Measurements from ENCODE around the gene ARHGAP15.

ARHGAP15 gene

DNA sequence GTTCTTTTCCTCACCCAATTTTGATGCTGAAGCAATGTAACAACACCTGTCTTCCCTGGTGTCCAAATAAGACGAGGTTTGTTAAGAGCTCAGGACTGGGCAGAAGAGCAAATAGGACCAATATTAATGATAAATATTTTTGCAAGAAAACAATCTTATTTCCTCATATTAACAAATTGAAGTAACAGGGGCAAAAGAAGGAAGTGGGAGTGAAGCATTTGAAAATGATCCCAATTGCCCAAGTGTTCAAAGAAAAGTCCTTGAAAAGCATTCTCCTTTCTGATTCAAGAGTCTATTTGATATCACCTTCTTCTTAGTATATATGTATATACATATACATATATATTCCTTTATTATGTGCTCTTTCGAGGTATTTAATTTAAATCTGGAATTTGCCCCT is 418.8 kb downstream of the ARHGAP15 start:
- DNase-seq, result no peak

DNA sequence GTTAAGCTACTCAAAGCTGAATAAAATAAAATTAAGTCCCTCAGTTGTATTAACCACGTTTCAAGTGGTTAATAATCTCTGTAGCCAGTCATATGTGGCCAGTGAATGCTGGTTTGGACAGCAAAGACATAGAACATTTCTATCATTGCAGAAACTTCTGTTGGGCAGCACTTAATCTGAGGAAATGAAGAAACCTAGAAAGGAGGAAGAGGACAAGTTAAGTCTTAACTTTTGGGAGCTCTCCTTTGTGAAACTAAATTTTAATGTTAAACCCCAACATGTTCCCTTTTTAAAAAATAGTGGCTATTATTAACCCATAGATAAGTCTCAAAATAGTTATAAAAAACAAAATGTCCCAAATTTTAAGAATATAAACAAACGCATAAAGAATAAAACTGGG is 421.3 kb downstream of the ARHGAP15 start:
- no peak for DNase-seq

DNA sequence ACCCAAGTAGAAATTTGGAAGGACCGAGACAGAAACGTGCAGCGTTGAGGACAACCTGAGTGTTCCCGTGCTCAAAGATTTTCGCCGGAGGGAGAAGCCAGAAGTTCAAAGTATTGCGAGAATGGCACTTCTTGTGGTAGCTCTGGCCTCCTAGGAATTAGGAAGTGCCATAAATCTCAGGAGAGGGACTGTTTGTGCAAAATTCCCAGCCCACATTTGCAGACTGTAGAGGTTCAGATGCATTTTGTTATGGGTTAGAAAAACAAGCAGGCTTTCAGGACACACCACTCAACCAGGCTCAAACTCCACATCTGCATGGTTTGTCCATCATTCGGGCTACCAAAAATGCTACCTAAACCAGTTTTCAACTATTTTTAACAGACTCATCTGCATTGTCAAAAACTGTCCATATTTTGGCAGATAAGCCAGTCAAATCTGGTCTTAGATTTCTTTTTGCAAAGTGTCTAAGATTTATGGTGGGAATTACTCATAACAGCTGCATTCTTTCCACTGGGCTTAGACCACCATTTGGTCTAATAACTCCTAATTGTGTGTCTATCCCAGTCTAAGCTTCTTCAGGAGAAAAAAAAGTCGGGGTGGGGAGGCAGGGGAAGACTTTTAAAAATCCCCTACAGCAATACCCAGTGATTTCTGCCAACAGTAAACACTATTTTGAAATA is 422.9 kb downstream of the ARHGAP15 start:
- no peak for DNase-seq

- DNase-seq, result no peak
Observed at GRCh38 chr2:143553261-143553660, 424.0 kb downstream of the ARHGAP15 start.

DNA sequence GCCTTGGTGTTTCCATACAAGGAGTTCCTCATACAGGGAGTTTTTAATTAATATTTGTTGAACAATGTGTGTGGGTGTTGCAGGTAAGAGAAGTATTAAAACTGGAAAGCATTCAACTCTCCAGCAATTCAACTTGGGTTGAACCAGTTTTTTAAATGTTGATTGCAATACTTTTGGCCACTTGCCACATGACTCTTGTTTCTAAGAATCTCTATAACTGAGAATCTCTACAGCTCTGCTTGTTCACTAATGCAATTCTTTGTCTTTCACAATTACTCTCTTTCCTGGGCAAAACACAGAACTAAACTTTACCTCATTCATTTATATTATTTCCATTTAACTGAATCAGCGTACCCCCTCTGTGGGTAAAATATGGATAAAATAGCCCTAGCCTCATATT is 429.4 kb downstream of the ARHGAP15 start:
- no peak for DNase-seq

- no peak for DNase-seq
Observed at GRCh38 chr2:143559147-143559546, 429.9 kb downstream of the ARHGAP15 start.

DNA sequence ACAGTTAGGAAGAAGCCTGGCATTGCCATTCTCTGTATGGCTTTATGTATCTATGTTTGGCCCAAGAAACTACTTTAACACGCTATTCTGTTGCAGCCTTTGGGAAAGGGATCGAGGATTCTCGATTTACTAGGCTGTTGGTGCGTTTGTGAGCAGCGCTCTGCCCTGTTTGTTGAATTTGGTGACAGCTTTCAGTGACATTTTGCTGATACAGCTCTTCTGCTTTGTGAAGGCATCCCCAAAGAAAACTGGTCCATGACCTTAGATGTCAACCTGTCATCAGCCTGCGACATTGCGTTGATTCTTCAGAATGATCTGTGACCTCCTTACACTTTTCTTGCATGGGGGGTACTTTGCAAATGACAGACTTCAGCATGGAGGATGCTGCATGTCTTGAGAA is 431.5 kb downstream of the ARHGAP15 start:
- no peak for DNase-seq

DNA sequence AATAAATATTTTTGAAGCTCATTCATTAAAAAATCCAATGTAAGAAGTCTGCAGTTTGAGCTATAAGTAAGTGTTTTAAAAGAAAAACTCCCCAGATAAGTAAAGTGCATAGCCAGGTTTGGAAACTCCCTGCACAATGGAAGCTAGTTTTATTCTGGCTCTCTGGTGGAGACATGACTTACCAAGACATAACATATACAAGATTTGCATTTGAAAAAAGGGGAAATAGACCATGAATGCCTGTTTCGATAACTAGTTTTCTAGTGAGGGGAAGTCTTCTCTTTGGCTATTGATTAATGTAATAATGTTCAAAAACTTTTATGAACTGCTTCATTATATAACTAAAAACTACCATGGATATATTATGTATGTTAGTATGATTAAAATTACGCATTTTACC is 435.2 kb downstream of the ARHGAP15 start:
- no peak for DNase-seq

- no peak for DNase-seq
Observed at GRCh38 chr2:143571747-143572146, 442.5 kb downstream of the ARHGAP15 start.

DNA sequence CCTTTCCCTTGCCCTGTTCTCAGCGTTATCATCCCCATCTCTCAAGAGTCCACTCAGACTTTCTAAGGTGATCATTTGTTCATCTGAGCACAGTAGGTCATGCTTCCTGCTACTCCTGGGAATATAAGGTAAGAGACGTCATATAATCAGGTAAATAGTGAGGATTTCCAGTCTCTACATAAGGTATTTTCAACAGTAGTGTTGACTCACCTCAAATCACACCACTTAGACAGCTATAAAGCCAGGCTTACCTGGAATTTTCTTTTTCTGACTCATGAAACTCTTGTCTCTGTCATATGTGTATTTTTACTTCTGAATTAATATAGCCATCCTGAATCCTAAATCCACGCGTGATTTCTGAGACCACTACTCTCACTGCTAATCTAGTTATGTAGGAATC is 443.2 kb downstream of the ARHGAP15 start:
- DNase-seq, result no peak

GRCh38 chr2:143574069-143574468 is 444.9 kb downstream of the ARHGAP15 start:
- no peak for DNase-seq

DNA sequence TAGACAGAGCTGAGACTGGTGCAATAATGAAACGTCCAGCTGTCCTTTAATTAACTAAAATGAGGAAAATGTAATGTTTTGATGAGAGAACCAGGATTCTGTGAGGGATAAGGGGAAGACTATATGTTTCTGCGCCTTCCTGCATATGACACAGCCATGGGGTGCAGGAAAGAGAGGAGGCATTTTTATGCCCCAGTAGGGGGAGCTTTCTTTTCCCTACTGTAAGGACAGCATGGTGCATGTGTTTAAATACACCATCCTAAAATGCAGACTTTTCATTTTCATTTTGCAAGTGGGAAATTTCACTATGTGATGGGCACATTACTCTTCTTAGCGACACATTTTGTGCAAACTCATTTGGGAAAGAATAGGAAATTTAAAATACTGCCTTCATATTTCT is 446.1 kb downstream of the ARHGAP15 start:
- DNase-seq, result no peak

- no peak for DNase-seq
Observed at GRCh38 chr2:143577489-143577888, 448.3 kb downstream of the ARHGAP15 start.

DNA sequence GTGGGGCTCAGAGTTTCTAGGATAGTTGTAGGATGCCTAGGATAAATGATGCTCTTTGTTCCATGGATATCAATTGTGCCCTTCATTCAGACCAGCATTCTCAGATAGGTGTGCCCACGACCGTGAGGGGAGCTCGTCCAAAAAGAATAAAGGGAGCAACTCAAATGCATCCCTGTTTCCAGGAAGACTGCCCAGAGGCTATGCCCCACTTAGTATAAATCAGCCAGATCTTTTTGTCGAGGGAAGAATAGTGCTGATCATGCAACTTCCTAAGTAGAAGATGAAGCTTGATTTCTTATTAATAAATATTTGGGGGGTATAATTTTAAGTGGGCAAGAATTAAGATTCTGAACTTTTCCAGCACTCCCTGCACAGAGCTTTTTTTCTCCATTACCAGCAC is 450.2 kb downstream of the ARHGAP15 start:
- DNase-seq, result no peak

DNA sequence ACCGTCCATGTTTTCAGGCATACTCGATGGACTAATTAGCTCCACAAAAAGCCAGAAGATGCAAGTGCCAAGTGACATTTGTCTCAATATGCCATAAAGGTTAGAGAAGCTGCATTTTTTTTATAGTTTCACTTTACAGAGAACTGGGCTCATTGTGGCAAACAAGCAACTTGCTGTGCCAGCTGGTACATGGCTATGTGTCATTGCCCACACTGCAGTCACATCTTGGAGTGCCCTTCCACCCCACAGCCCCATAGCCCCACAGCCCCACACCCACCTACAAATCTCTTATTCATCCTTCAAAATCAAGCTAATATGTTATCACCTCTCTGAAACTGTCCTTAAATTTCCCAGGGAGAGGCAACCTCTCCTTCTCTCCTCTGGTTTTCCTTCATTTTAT is 451.9 kb downstream of the ARHGAP15 start:
- no peak for DNase-seq

DNA sequence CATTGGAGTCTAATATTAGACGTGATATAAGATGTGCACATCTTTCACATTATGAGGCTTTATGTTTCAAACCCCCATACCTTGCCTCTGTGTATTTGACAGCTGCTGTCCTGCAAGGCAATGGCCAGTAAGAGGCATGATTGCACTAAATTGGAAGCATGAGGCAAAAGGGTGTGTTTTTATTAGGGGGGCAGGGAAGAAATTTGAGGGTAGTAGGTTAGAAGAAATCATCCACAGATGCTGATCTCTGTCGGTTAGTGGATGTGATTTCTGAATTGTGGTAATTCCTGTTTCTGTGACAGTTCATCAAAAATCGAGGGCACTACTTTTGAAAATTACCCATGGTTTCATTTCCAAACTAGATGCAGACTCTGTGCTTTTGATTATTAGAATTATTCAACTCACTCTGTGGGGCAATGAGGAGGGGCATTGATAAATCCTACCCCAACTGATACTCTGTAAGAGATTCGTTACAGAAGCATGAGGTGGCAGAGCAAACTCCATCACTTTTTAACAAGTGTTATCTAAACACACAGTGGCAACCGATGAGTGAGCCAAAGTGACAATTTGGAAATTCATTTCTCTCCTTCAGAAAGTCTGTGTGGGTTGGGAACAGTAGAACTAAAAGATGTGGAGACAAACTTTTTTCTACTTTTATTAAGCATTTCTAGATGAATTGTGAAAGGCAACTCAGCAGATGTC is 453.0 kb downstream of the ARHGAP15 start:
- no peak for DNase-seq

GRCh38 chr2:143584936-143585335 is 455.7 kb downstream of the ARHGAP15 start:
- no peak for DNase-seq

GRCh38 chr2:143586119-143586518 is 456.9 kb downstream of the ARHGAP15 start:
- no peak for DNase-seq

DNA sequence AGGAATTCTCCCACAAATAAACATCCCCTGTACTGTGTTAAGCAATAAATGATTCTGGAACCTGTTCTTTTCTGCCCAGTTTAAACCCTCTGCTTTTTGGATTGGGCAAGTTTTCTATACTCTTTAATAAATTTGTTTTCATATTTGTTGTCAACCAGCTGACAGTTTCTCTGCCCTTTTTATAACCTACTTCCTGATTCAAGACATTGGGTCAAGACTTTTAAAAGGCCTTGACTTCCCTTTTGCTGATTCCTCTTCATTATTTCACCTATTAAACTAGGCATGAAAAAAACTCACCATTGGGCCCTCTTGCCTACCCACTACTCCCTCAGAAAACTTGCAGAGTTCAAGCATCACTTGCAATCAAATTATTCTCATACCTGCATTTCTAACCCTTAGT is 459.5 kb downstream of the ARHGAP15 start:
- DNase-seq, result no peak

- no peak for DNase-seq
Observed at GRCh38 chr2:143594161-143594560, 464.9 kb downstream of the ARHGAP15 start.

DNA sequence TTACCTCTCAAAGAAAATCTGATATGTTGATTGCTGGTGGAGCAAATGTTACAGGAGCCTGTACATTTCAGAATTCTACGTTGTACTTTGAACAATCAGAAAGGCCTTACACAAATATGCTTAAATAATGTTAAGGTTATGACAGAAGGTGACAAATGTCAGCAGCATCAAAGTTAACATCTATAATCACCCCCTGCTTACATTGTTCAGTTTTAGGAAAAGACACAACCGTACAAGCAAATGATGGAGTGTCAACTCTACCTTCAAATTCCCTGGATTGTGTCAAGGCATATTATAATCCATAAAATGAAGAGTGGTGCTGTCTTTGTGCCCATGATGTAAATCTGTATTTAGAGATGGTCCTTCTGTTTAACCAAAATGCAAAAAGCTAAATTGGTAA is 465.5 kb downstream of the ARHGAP15 start:
- DNase-seq, result no peak

DNA sequence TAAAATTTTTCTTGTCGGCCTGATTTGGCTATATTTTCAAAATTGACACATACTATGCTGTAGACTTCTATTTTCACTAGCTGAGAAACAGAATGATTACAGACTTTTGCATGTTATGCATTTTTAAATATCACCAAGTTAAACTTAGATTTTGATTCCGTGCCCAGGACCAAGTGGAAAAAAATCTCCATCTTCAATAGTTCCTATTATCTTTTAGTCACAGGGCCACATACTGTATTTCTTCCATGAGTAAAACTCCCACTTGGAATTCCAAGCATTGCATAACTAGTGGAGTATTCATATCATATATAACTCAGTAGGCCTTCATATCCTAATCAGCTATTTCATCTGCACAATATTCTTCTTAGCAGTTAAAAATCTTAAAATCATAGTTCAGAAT is 470.9 kb downstream of the ARHGAP15 start:
- no peak for DNase-seq

GRCh38 chr2:143601828-143602227 is 472.6 kb downstream of the ARHGAP15 start:
- DNase-seq, result no peak

DNA sequence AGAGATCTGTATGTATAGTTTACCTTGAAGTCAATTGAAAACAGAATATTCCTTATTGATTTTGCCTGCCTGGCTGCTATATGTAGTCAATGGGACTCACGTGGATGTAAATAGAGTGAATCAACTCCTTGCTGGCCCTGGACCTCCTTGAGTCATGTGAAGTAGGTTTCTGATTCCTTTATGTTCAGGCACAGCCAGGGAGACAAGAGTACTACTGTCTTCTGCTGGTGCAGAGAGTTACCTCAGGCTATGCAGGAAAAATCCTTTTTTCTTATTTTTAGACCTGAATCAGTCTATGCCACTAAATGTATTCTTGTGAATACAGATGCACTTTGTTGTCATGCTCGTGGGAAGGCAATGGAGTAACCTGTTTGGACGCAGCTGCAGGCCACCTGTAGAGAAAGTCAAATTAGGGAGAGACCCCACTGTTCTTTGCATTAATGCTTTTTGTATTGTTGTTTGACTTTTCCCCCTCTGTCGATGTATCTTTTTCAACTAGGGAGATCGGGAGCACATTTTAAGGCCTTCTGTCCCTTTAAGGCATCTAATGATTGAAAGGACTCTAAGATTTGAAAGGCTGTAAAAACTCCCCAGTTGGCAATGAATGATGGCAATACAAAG is 473.9 kb downstream of the ARHGAP15 start:
- DNase-seq, result no peak

Data from retina (tissue), 1 donor.